Measurements from ENCODE around the gene CYP26C1.

Gene CYP26C1

GRCh38 chr10:93115661-93116383 lies 55.2 kb downstream of the CYP26C1 start:
- peak; percentile 45 for DNase-seq

Measured in fibroblast of skin of back (primary cell).